ENCODE measurements around the gene FLYWCH1. TPM values are rescaled to one million over a fixed set of nuclear protein-coding genes. Genes with fewer than 3 reads are reported as not detected.
"Not testable (repeated sequence)": the region's sequence is repeated elsewhere in the genome, so short reads cannot be mapped to it uniquely, and the experiment has no call there.

The FLYWCH1 gene
- total and polyA plus RNA-seq, 5 donors = 28.9 to 43.9 (median 36.1) TPM

DNA sequence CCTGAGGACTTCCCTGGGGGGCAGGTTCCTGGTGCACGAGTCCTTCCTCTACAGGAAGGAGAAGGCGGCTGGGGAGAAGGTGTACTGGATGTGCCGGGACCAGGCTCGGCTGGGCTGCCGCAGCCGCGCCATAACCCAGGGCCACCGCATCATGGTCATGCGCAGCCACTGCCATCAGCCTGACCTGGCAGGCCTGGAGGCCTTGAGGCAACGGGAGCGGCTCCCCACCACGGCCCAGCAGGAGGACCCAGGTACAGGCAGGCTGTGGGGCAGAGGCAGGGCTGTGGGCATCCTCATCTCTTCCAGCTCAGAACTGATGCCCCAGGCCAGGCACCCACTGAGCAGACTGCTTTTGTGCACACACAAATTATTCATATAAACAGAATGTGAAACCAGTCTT lies 26.5 kb downstream of the FLYWCH1 start:
- intact Hi-C loops (cut with DNase I) = no loop called here
- Histone ChIP-seq H3K4me3 (ENCODE audit: low read length) (no peak overlapping the region), H3K4me1 (ENCODE audit: control insufficient read depth, insufficient read depth, low read length) (no peaks in the 10 kb centered on the region), H3K9me3 (ENCODE audit: control insufficient read depth, low read length) (no peaks in the 10 kb centered on the region), H3K27ac (ENCODE audit: low read length) (no peak overlapping the region), H3K27me3 (ENCODE audit: control insufficient read depth, insufficient read depth) (no peaks in the 10 kb centered on the region)
- no peak for DNase-seq
- no peak for ATAC-seq
- WGBS = 92% methylated on average over 12 of the region's 12 CpGs

DNA sequence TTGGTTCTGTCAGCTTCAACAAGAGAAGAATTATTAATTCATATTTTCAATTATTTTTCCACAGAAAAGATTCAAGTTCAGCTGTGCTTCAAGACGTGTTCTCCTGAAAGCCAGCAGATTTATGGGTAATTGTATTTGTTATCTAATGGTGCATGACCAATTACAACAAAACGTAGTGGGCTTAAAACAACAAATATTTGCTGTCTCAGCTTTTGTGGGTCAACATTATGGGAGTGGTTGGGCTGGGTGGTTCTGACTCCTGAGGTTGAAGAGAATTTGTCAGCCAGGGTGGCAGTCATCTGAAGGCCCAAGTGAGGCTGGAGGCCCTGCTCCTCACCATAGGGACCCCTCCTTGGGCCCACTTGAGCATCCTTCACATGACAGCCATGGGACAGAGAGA lies 28.2 kb downstream of the FLYWCH1 start:
- H3K9me3 ChIP-seq (ENCODE audit: control insufficient read depth, low read length) = no peaks in the 10 kb centered on the region
- no peak overlapping the region for H3K4me3 ChIP-seq (ENCODE audit: low read length)
- intact Hi-C loops (cut with DNase I) = no loop called here
- 82% methylated on average over 2 of the region's 2 CpGs for WGBS
- no peak overlapping the region for H3K27ac ChIP-seq (ENCODE audit: low read length)
- DNase-seq (no peak), ATAC-seq (no peak)
- no peaks in the 10 kb centered on the region for H3K4me1 ChIP-seq (ENCODE audit: control insufficient read depth, insufficient read depth, low read length)
- no peaks in the 10 kb centered on the region for H3K27me3 ChIP-seq (ENCODE audit: control insufficient read depth, insufficient read depth)

DNA sequence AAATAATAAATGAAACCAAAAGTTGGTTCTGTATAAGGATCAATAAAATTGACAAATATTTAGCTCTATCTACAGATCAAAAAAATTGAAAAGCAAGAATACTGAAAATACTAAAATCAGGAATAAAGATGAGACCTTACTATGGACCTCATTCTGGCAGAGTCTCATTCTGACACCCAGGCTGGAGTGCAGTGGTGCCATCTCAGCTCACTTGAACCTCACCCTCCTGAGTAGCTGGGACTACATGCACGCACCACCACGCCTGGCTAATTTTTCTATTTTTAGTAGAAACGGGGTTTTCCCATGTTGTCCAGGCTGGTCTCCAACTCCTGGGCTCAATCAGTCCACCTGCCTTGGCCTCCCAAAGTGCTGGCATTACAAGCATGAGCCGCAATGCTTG lies 30.3 kb downstream of the FLYWCH1 start:
- intact Hi-C loops (cut with DNase I) = no loop called here
- ATAC-seq (no peak), DNase-seq (no peak)
- WGBS = 76% methylated on average over 4 of the region's 4 CpGs
- Histone ChIP-seq H3K27me3 (ENCODE audit: control insufficient read depth, insufficient read depth) (no peaks in the 10 kb centered on the region), H3K27ac (ENCODE audit: low read length) (no peak overlapping the region), H3K4me3 (ENCODE audit: low read length) (no peak overlapping the region), H3K9me3 (ENCODE audit: control insufficient read depth, low read length) (no peaks in the 10 kb centered on the region), H3K4me1 (ENCODE audit: control insufficient read depth, insufficient read depth, low read length) (no peaks in the 10 kb centered on the region)

DNA sequence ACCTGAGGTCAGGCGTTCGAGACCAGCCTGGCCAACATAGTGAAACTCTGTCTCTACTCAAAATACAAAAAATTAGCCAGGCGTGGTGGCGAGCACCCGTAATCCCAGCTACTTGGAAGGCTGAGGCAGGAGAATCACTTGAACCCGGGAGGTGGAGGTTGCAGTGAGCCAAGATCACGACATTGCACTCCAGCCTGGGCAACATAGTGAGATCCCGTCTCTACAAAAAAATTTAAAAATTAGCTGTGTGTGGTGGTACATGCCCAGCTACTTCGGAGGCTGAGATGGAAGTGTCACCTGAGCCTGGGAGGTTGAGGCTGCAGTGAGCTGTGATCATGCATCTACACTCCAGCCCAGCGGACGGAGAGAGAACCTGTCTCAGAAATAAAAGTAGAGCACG lies 32.0 kb downstream of the FLYWCH1 start:
- H3K9me3 ChIP-seq (ENCODE audit: control insufficient read depth, low read length); DNase-seq; H3K27me3 ChIP-seq (ENCODE audit: control insufficient read depth, insufficient read depth); H3K4me3 ChIP-seq (ENCODE audit: low read length); H3K4me1 ChIP-seq (ENCODE audit: control insufficient read depth, insufficient read depth, low read length); ATAC-seq; intact Hi-C loops (cut with DNase I); H3K27ac ChIP-seq (ENCODE audit: low read length): not testable (repeated sequence)
- WGBS = 86% methylated on average over 12 of the region's 12 CpGs

DNA sequence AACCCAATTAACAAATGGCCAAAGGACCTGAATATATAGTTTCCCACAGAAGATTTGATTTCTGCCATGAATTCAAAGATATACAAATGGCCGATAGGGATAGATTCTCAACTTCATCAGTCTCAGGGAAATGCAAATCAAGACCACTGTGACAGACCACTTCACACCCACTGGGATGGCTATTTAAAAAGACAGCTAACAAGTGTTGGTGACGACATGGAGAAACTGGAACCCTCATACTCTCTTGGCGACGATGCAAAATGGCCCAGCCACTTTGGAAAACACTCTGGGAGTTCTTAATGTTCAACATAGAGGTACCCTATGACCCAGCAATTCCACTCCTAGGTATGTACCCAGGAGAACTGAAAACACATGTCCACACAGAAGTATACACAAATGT lies 34.9 kb downstream of the FLYWCH1 start:
- WGBS = 96% methylated on average over 4 of the region's 4 CpGs
- no peak overlapping the region for H3K4me3 ChIP-seq (ENCODE audit: low read length)
- DNase-seq (no peak), ATAC-seq (no peak)
- no peaks in the 10 kb centered on the region for H3K9me3 ChIP-seq (ENCODE audit: control insufficient read depth, low read length)
- H3K4me1 ChIP-seq (ENCODE audit: control insufficient read depth, insufficient read depth, low read length) = no peaks in the 10 kb centered on the region
- H3K27ac ChIP-seq (ENCODE audit: low read length) = no peak overlapping the region
- no peaks in the 10 kb centered on the region for H3K27me3 ChIP-seq (ENCODE audit: control insufficient read depth, insufficient read depth)
- intact Hi-C loops (cut with DNase I) = no loop called here

GRCh38 chr16:2948807-2949704 lies 37.3 kb downstream of the FLYWCH1 start:
- no peaks in the 10 kb centered on the region for H3K27me3 ChIP-seq (ENCODE audit: control insufficient read depth, insufficient read depth)
- intact Hi-C loops (cut with DNase I) = no loop called here
- no peaks in the 10 kb centered on the region for H3K9me3 ChIP-seq (ENCODE audit: control insufficient read depth, low read length)
- no peak overlapping the region for H3K4me3 ChIP-seq (ENCODE audit: low read length)
- no peak overlapping the region for H3K27ac ChIP-seq (ENCODE audit: low read length)
- no peak for ATAC-seq
- H3K4me1 ChIP-seq (ENCODE audit: control insufficient read depth, insufficient read depth, low read length) = no peaks in the 10 kb centered on the region
- peak in 1 of 3 donors; percentile 43 for DNase-seq
- WGBS = 84% methylated on average over 36 of the region's 36 CpGs

DNA sequence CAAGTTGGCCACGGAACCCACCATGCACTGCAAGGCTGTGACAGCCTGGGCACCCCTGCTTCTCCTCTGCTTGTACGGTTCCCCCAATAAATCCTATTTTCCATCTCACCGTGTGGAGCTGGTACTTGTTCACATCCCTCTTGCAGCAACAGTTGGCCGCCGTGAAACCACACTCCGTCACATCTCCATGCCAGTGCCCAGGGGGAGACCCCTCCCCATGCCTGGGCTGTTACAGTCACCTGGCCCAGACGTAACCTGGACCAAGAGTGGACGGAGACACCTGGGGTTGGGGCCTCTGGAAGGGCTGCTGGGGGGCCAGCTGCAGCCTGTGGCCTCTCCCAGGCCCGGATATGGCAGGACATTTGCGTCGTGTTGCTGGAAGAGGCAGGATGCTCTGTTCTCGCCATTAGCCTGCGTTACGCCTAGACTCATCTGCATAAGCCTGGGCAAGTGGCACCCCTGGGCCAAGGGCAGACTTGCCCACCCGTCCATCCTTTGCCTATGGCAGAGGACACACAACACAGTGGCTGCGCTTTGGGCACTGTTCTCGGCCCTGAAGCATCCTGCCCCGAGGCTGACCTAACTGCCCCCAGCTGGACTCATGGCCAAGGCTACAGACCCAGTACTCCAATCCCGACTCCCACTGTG lies 38.1 kb downstream of the FLYWCH1 start:
- Histone ChIP-seq H3K27ac (ENCODE audit: low read length) (no peak overlapping the region), H3K9me3 (ENCODE audit: control insufficient read depth, low read length) (no peaks in the 10 kb centered on the region), H3K4me1 (ENCODE audit: control insufficient read depth, insufficient read depth, low read length) (no peaks in the 10 kb centered on the region), H3K4me3 (ENCODE audit: low read length) (no peak overlapping the region), H3K27me3 (ENCODE audit: control insufficient read depth, insufficient read depth) (no peaks in the 10 kb centered on the region)
- intact Hi-C loops (cut with DNase I) = no loop called here
- DNase-seq (no peak), ATAC-seq (peak in 1 of 2 donors; percentile 10)
- WGBS = 88% methylated on average over 19 of the region's 19 CpGs

DNA sequence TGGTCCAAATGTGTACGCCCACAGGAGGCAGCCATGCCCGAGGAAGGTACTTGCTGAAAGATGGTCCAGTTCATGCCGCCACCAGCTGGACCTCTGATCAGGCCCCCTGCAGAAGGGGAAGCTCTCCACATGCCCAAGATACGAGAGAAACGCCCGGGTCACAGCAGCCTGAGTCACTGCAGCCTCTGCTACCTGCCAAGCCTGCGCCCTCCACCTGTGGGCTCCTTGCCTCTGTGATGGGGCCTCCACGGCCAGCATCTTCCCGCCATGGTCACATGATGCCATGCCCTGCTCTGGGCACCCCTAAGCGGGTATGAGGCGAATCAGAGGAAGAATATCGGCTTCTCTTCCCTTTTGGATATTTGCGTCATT lies 38.6 kb downstream of the FLYWCH1 start:
- no peaks in the 10 kb centered on the region for H3K9me3 ChIP-seq (ENCODE audit: control insufficient read depth, low read length)
- peak in 1 of 3 donors; percentile 54 for DNase-seq
- intact Hi-C loops (cut with DNase I) = no loop called here
- ATAC-seq = no peak
- WGBS = 92% methylated on average over 13 of the region's 13 CpGs
- no peaks in the 10 kb centered on the region for H3K27me3 ChIP-seq (ENCODE audit: control insufficient read depth, insufficient read depth)
- H3K4me1 ChIP-seq (ENCODE audit: control insufficient read depth, insufficient read depth, low read length) = no peaks in the 10 kb centered on the region
- no peak overlapping the region for H3K4me3 ChIP-seq (ENCODE audit: low read length)
- no peak overlapping the region for H3K27ac ChIP-seq (ENCODE audit: low read length)

- H3K9me3 ChIP-seq (ENCODE audit: control insufficient read depth, low read length) = no peaks in the 10 kb centered on the region
- H3K4me3 ChIP-seq (ENCODE audit: low read length) = no peak overlapping the region
- intact Hi-C loops (cut with DNase I) = no loop called here
- H3K4me1 ChIP-seq (ENCODE audit: control insufficient read depth, insufficient read depth, low read length) = no peaks in the 10 kb centered on the region
- ATAC-seq (no peak), DNase-seq (no peak)
- 90% methylated on average over 16 of the region's 16 CpGs for WGBS
- no peak overlapping the region for H3K27ac ChIP-seq (ENCODE audit: low read length)
- no peaks in the 10 kb centered on the region for H3K27me3 ChIP-seq (ENCODE audit: control insufficient read depth, insufficient read depth)
Observed at GRCh38 chr16:2950773-2951172, 39.0 kb downstream of the FLYWCH1 start.

GRCh38 chr16:2952679-2953078 lies 40.9 kb downstream of the FLYWCH1 start:
- Histone ChIP-seq H3K27ac (ENCODE audit: low read length) (no peak overlapping the region), H3K4me3 (ENCODE audit: low read length) (no peak overlapping the region), H3K4me1 (ENCODE audit: control insufficient read depth, insufficient read depth, low read length) (no peaks in the 10 kb centered on the region), H3K9me3 (ENCODE audit: control insufficient read depth, low read length) (no peaks in the 10 kb centered on the region), H3K27me3 (ENCODE audit: control insufficient read depth, insufficient read depth) (no peaks in the 10 kb centered on the region)
- 43% methylated on average over 11 of the region's 11 CpGs for WGBS
- peak; percentile 51 to 80 (median 72) for DNase-seq
- intact Hi-C loops (cut with DNase I) = no loop called here
- ATAC-seq = peak; percentile 69 to 80

DNA sequence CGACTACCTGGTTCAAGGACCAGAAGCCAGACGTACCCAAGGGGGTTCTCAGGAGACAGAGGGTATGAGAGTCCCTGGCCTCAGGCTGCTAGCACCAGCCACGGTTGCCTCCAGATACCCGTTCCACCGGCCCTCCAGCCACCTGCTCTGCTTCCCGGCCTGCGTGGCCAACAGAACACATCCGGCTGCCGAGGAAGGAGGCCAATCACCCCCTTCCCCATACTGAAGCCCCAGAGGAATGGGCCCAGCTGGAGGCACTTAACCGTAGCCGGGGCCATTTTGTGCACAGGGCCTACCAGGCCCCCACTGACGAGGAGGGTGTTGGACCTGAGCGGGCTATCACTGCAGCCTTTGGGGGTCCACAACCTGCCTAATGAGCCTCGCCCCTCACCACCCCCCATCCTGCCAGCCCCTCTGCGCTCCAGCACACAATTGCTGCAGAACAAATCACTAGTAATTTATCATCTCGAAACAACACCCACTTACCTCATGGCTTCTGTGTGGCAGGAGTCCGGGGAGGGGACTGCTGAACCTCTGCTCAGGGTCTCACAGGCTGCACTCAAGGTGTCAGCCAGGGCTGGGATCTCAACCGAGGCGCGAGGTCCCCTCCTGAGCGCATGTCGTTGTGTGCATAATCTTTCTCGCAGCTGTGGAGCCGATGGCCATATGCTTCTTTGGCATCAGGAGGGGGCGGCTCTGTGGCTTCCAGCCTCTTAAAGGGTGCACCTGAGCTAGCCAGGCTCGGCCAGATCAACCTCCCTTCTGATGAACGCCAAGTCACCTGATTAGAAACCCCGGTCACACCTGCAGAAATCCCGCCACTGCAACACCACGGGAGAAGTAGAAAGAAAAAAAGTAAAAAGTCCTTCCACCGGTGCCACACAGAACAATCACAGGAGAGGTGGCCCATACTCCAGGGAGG lies 42.2 kb downstream of the FLYWCH1 start:
- H3K27ac ChIP-seq (ENCODE audit: low read length) = no peak overlapping the region
- no peaks in the 10 kb centered on the region for H3K9me3 ChIP-seq (ENCODE audit: control insufficient read depth, low read length)
- intact Hi-C loops (cut with DNase I) = no loop called here
- no peaks in the 10 kb centered on the region for H3K27me3 ChIP-seq (ENCODE audit: control insufficient read depth, insufficient read depth)
- no peak for DNase-seq
- WGBS = 51% methylated on average over 31 of the region's 31 CpGs
- no peaks in the 10 kb centered on the region for H3K4me1 ChIP-seq (ENCODE audit: control insufficient read depth, insufficient read depth, low read length)
- H3K4me3 ChIP-seq (ENCODE audit: low read length) = no peak overlapping the region
- no peak for ATAC-seq
